Ishikawa (cell line): ENCODE data around the gene GDF2.

ENCODE experiments used
- EGR1 ChIP-seq: IDR thresholded peaks from 2 replicates; pipeline ENCODE4 v1.6.1; 2012
- NFIC ChIP-seq: IDR thresholded peaks from 2 replicates; pipeline ENCODE4 v1.6.1; 2012

- TF ChIP-seq NFIC = no peak
- no peak for TF ChIP-seq EGR1
Observed at GRCh38 chr10:47294501-47294900, 27.8 kb upstream of the GDF2 start.
